HCT116 (cell line): ENCODE measurements around the gene LCT. TPM values are rescaled to one million over a fixed set of nuclear protein-coding genes. Genes with fewer than 3 reads are reported as not detected.

Source experiments
- ATAC-seq: fragments of 200-7000 bp; cut with Tn5 transposase; 2 replicates; pipeline ENCODE4 v1.9.1; 2020; ENCODE audit warnings: mild to moderate bottlenecking, moderate library complexity
- BruUV-seq: library from RNA; stranded (reverse); fragments of 400-500 nt; replicated peaks from 2 replicates; lab custom pipeline; 2021; lab: Mats Ljungman, UMichigan
- CTCF ChIA-PET: fragments of 300-600 bp; sonication (Branson Sonifier 250); formaldehyde crosslinking; loops from one replicate; lab custom pipeline; 2021; ENCODE audit warnings: antibody characterized with exemption; lab: Charles Lee
- POLR2A ChIA-PET: fragments of 300-600, 350-600 bp; sonication (Branson Sonifier 250); formaldehyde crosslinking; loops from one replicate; lab custom pipeline; 2021; ENCODE audit warnings: antibody characterized with exemption; lab: Charles Lee
- RAD21 ChIA-PET, 2 experiments: fragments of 300-600 bp; sonication (Branson Sonifier 250); formaldehyde crosslinking; loops; one replicate each; lab custom pipeline; 2023; ENCODE audit warnings: low total read pairs in 2 of 2; ENCODE audit not compliant: uncharacterized antibody in 2 of 2, unreplicated experiment in 2 of 2, low non-redundant PET in 1 of 2; lab: Charles Lee
- DNase-seq: peaks from one replicate; pipeline ENCODE4 v3.0.0-alpha.2; 2010; ENCODE audit warnings: low read depth, low spot score
- H2AFZ ChIP-seq: fragments of 200-600 bp; shearing (Covaris generic), sonication (generic); 2 replicates; pipeline ENCODE4 v1.6.1; 2017; ENCODE audit warnings: low read depth, mixed run types, mixed read lengths, antibody characterized with exemption, low read length; ENCODE audit not compliant: poor library complexity, severe bottlenecking
- H3K27ac ChIP-seq: 2 replicates; pipeline ENCODE4 v1.5.1; 2012; ENCODE audit warnings: low read depth, low read length
- H3K27me3 ChIP-seq: fragments of 200-600 bp; sonication (generic); 2 replicates; pipeline ENCODE4 v1.6.1; 2016; ENCODE audit warnings: mixed run types, low read length, mixed read lengths; ENCODE audit not compliant: insufficient read depth
- H3K36me3 ChIP-seq, 2 experiments: fragments of 200-500 bp in 1 of 2; fragments of 200-600 bp in 1 of 2; sonication (Bioruptor generic) in 1 of 2; sonication (generic) in 1 of 2; 2 replicates each; pipeline versions ENCODE4 v1.5.1 to v1.6.1; 2014 to 2016; ENCODE audit warnings: low read length in 2 of 2, inconsistent platforms in 1 of 2, mixed read lengths in 1 of 2, mixed run types in 1 of 2; ENCODE audit not compliant: insufficient read depth in 2 of 2, control insufficient read depth in 1 of 2
- H3K4me1 ChIP-seq, 2 experiments: fragments of 200-600 bp in 1 of 2; sonication (generic) in 1 of 2; 2 replicates each; pipeline versions ENCODE4 v1.5.1 to v1.6.1; 2012 to 2017; ENCODE audit warnings: low read length in 2 of 2, inconsistent platforms in 1 of 2, mild to moderate bottlenecking in 1 of 2, mixed read lengths in 1 of 2, mixed run types in 1 of 2, moderate library complexity in 1 of 2; ENCODE audit not compliant: insufficient read depth in 2 of 2, control insufficient read depth in 1 of 2
- H3K4me2 ChIP-seq: fragments of 200-600 bp; sonication (generic); 2 replicates; pipeline ENCODE4 v1.6.1; 2017; ENCODE audit warnings: mixed run types, low read length, mixed read lengths
- H3K4me3 ChIP-seq, 2 experiments: fragments of 200-600 bp in 1 of 2; sonication (generic) in 1 of 2; replicated peaks in 1 of 2; 2 replicates each; pipeline ENCODE4 v1.5.1; 2011 to 2016; ENCODE audit warnings: low read length in 2 of 2, control low read depth in 1 of 2, low read depth in 1 of 2, mild to moderate bottlenecking in 1 of 2, mixed read lengths in 1 of 2, mixed run types in 1 of 2
- H3K79me2 ChIP-seq: fragments of 200-600 bp; sonication (generic); 2 replicates; pipeline ENCODE4 v1.6.1; 2017; ENCODE audit warnings: mild to moderate bottlenecking, mixed run types, low read length, moderate library complexity, mixed read lengths; ENCODE audit not compliant: insufficient read depth
- H3K9ac ChIP-seq: fragments of 200-600 bp; sonication (generic); 2 replicates; pipeline ENCODE4 v1.6.1; 2016; ENCODE audit warnings: low read length, mixed read lengths
- H3K9me2 ChIP-seq: fragments of 200-600 bp; sonication (generic), shearing (Covaris generic); 2 replicates; pipeline ENCODE4 v1.6.1; 2017; ENCODE audit warnings: mixed run types, mild to moderate bottlenecking, moderate library complexity; ENCODE audit not compliant: insufficient read depth
- H3K9me3 ChIP-seq, 2 experiments: fragments of 200-500 bp in 1 of 2; fragments of 200-600 bp in 1 of 2; sonication (Bioruptor generic) in 1 of 2; sonication (generic) in 1 of 2; 2 replicates each; pipeline ENCODE4 v1.6.1; 2014 to 2017; ENCODE audit warnings: low read length in 2 of 2, mixed read lengths in 2 of 2, inconsistent platforms in 1 of 2, low read depth in 1 of 2, mild to moderate bottlenecking in 1 of 2, mixed run types in 1 of 2, moderate library complexity in 1 of 2; ENCODE audit not compliant: control insufficient read depth in 1 of 2, insufficient read depth in 1 of 2
- H4K20me1 ChIP-seq: fragments of 200-600 bp; sonication (generic), shearing (Covaris generic); 2 replicates; pipeline ENCODE4 v1.6.1; 2017; ENCODE audit warnings: mixed run types, mild to moderate bottlenecking, moderate library complexity; ENCODE audit not compliant: insufficient read depth
- ELF1 ChIP-seq: IDR thresholded peaks from 2 replicates; pipeline ENCODE4 v1.6.1; 2012; ENCODE audit warnings: low read depth, borderline replicate concordance
- EZH2phosphoT487 ChIP-seq: fragments of 200-600 bp; IDR thresholded peaks from 2 replicates; pipeline ENCODE4 v1.6.1; 2018; ENCODE audit warnings: antibody characterized with exemption, borderline replicate concordance
- RAD21 ChIP-seq: IDR thresholded peaks from 2 replicates; pipeline ENCODE4 v1.6.1; 2012; ENCODE audit warnings: low read depth, mild to moderate bottlenecking
- SRF ChIP-seq: IDR thresholded peaks from 2 replicates; pipeline ENCODE4 v1.6.1; 2012; ENCODE audit warnings: low read depth
- YY1 ChIP-seq: IDR thresholded peaks from 2 replicates; pipeline ENCODE4 v1.6.1; 2011; ENCODE audit warnings: low read length, low read depth, moderate library complexity, mild to moderate bottlenecking; ENCODE audit not compliant: insufficient replicate concordance; ENCODE audit errors: extremely low read depth
- ZBTB33 ChIP-seq: IDR thresholded peaks from 2 replicates; pipeline ENCODE4 v1.6.1; 2011; ENCODE audit warnings: mild to moderate bottlenecking, low read length, moderate library complexity; ENCODE audit not compliant: insufficient replicate concordance; ENCODE audit errors: extremely low read depth
- intact Hi-C: fragments of 100-400 bp; cut with micrococcal nuclease; formaldehyde crosslinking; loops from 2 replicates; pipeline ENCODE4 v1.10.0; 2022
- total RNA-seq: library from RNA; stranded (reverse); gene quantifications from one replicate; pipeline ENCODE4 v1.2.1, GENCODE V29; 2021; ENCODE audit not compliant: unreplicated experiment

The LCT gene
- total RNA-seq, 1 experiment from 2014 or later, result 0.12 TPM

- intact Hi-C loops, result no loop called here
- H3K9me3 ChIP-seq, result no peaks in the 10 kb centered on the region
- H3K4me1 ChIP-seq, result no peaks in the 10 kb centered on the region
- no peak overlapping the region for H3K4me3 ChIP-seq
- no peaks in the 10 kb centered on the region for H3K36me3 ChIP-seq
- H3K27ac ChIP-seq, result no peak overlapping the region
- no peak for ATAC-seq
- BruUV-seq, result no TSS peak
- no peak for DNase-seq
- no peak overlapping the region for H3K9ac ChIP-seq
- H2AFZ ChIP-seq, result no peak overlapping the region
- ChIA-PET POLR2A (no interaction called here), RAD21 (no interaction called here), CTCF (interaction anchor here (1.0 kb wide), 1 partner anchor 564 kb away, joined by 4 read pairs; no protein-coding TSS in a partner anchor)
- H3K27me3 ChIP-seq, result no peaks in the 10 kb centered on the region
- TF ChIP-seq EZH2phosphoT487 (no peak), ZBTB33 (no peak), YY1 (no peak), ELF1 (no peak), RAD21 (no peak), SRF (no peak)
- H3K4me2 ChIP-seq, result no peak overlapping the region
- no peaks in the 10 kb centered on the region for H3K9me2 ChIP-seq
- no peaks in the 10 kb centered on the region for H4K20me1 ChIP-seq
- no peaks in the 10 kb centered on the region for H3K79me2 ChIP-seq
Measured at GRCh38 chr2:135820003-135820618, 16.9 kb downstream of the LCT start.
